Measurements from ENCODE around the gene SYT1. TPM values are rescaled to one million over a fixed set of nuclear protein-coding genes. Genes with fewer than 3 reads are reported as not detected.

SYT1 gene
- total and polyA plus RNA-seq, 2 of the 4 experiments (the other 2 are of a cell fraction) = 2.8 to 3.0 TPM

DNA sequence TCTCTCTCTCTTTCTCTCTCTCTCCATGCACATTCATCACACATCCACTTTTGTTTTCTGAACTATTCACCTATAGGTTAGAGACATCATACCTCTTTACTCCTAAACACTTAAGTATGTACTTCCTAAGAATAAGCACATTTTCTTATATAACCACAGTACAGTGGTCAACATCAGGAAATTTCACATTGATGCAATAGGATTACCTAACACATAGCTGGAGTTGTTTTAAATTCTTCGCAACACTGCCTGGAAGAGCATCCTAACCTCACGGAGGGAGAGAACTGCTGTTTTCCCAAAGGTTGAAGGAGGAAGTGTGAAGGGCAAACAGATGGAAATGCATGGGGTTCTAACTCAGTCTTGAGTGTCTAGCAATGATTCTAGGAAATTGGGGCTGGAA, 159.2 kb downstream of the SYT1 start:
- H3K79me1 ChIP-seq (ENCODE audit: low read depth in 1 of 2, low read length in 2 of 2) = no peaks in the 10 kb centered on the region
- no peak overlapping the region for H3K14ac ChIP-seq (replicated peaks; ENCODE audit: low read depth, low read length)
- H2BK20ac ChIP-seq (ENCODE audit: low read depth, low read length) = no peak overlapping the region
- H2BK15ac ChIP-seq (ENCODE audit: low read depth, low read length) = no peak overlapping the region
- ChIA-PET CTCF (no interaction called here), POLR2A (ENCODE audit: unreplicated experiment) (no interaction called here)
- no peak overlapping the region for H3K23ac ChIP-seq (ENCODE audit: low read depth, low read length)
- H3K4me3 ChIP-seq (ENCODE audit: insufficient read depth, low read depth, low read length) = no peak overlapping the region
- H3K18ac ChIP-seq (ENCODE audit: low read depth, low read length) = no peak overlapping the region
- intact Hi-C loops (cut with micrococcal nuclease) = no loop called here
- in situ Hi-C loops (cut with MboI; ENCODE audit: low sequenced_read_pairs) = no loop called here
- no peak overlapping the region for H3K4ac ChIP-seq (ENCODE audit: low read depth, low read length)
- no peaks in the 10 kb centered on the region for H3K36me3 ChIP-seq (ENCODE audit: control insufficient read depth, insufficient read depth, low read length)
- no peak overlapping the region for H4K91ac ChIP-seq (ENCODE audit: insufficient read depth, low read depth, low read length)
- H2BK120ac ChIP-seq (ENCODE audit: low read depth, low read length) = no peak overlapping the region
- TF ChIP-seq NFE2L2 (IDR thresholded peaks at IDR 0.05; ENCODE audit: low read depth, low read length) (no peak), RFX5 (IDR thresholded peaks at IDR 0.05; ENCODE audit: low read depth, low read length) (no peak), RCOR1 (IDR thresholded peaks at IDR 0.05; ENCODE audit: insufficient replicate concordance, low read length) (no peak), MAFK (IDR thresholded peaks at IDR 0.05; ENCODE audit: low read depth, low read length) (no peak), CHD1 (IDR thresholded peaks at IDR 0.05; ENCODE audit: low read depth, low read length) (no peak), MAZ (IDR thresholded peaks at IDR 0.05; ENCODE audit: borderline replicate concordance, low read depth, low read length) (no peak)
- TF ChIP-seq, protein P1, sequence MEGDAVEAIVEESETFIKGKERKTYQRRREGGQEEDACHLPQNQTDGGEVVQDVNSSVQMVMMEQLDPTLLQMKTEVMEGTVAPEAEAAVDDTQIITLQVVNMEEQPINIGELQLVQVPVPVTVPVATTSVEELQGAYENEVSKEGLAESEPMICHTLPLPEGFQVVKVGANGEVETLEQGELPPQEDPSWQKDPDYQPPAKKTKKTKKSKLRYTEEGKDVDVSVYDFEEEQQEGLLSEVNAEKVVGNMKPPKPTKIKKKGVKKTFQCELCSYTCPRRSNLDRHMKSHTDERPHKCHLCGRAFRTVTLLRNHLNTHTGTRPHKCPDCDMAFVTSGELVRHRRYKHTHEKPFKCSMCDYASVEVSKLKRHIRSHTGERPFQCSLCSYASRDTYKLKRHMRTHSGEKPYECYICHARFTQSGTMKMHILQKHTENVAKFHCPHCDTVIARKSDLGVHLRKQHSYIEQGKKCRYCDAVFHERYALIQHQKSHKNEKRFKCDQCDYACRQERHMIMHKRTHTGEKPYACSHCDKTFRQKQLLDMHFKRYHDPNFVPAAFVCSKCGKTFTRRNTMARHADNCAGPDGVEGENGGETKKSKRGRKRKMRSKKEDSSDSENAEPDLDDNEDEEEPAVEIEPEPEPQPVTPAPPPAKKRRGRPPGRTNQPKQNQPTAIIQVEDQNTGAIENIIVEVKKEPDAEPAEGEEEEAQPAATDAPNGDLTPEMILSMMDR (conservative IDR thresholded peaks at IDR 0.05; ENCODE audit: low read depth, low read length) = no peak
- TF ChIP-seq, protein P2, sequence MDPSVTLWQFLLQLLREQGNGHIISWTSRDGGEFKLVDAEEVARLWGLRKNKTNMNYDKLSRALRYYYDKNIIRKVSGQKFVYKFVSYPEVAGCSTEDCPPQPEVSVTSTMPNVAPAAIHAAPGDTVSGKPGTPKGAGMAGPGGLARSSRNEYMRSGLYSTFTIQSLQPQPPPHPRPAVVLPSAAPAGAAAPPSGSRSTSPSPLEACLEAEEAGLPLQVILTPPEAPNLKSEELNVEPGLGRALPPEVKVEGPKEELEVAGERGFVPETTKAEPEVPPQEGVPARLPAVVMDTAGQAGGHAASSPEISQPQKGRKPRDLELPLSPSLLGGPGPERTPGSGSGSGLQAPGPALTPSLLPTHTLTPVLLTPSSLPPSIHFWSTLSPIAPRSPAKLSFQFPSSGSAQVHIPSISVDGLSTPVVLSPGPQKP (IDR thresholded peaks at IDR 0.05; ENCODE audit: borderline replicate concordance, low read depth, low read length) = no peak
- TF ChIP-seq, protein P3, sequence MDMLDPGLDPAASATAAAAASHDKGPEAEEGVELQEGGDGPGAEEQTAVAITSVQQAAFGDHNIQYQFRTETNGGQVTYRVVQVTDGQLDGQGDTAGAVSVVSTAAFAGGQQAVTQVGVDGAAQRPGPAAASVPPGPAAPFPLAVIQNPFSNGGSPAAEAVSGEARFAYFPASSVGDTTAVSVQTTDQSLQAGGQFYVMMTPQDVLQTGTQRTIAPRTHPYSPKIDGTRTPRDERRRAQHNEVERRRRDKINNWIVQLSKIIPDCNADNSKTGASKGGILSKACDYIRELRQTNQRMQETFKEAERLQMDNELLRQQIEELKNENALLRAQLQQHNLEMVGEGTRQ (IDR thresholded peaks at IDR 0.05; ENCODE audit: low read depth, low read length) = no peak
- H4K5ac ChIP-seq (ENCODE audit: low read depth, low read length) = no peak overlapping the region
- ATAC-seq (ENCODE audit: low read depth) (no peak), DNase-seq (peak; percentile 13)
- no peak overlapping the region for H3K9ac ChIP-seq (ENCODE audit: low read depth, low read length)
- H2AK9ac ChIP-seq (replicated peaks; ENCODE audit: low read depth, low read length, poor library complexity) = no peak overlapping the region
- no peak overlapping the region for H2BK5ac ChIP-seq (ENCODE audit: low read depth, low read length, poor library complexity, severe bottlenecking)
- no peaks in the 10 kb centered on the region; the same call in 1 of the 2 replicates for H3K9me1 ChIP-seq (ENCODE audit: insufficient read depth, low read length)
- no peaks in the 10 kb centered on the region for H3K9me3 ChIP-seq (ENCODE audit: control insufficient read depth, insufficient read depth, low read length)
- H4K20me1 ChIP-seq (ENCODE audit: insufficient read depth, low read length) = no peaks in the 10 kb centered on the region
- no TSS peak for BruUV-seq (replicated peaks)
- no peaks in the 10 kb centered on the region for H3K4me1 ChIP-seq (ENCODE audit: control insufficient read depth, insufficient read depth, low read length)
- no CpG with 5 or more reads among the region's 2 CpGs for WGBS, 2 experiments (ENCODE audit: extremely low coverage in 2 of 2, insufficient read length in 1 of 2)
- dilution Hi-C loops (cut with HindIII; ENCODE audit: low sequenced_read_pairs, unreplicated experiment) = no loop called here
- H2AK5ac ChIP-seq (ENCODE audit: low read depth, low read length) = no peak overlapping the region
- no peak overlapping the region for H3K27ac ChIP-seq (ENCODE audit: insufficient read depth, low read length)
- no peak overlapping the region for H2AFZ ChIP-seq (replicated peaks; ENCODE audit: low read length, poor library complexity)
- no peak overlapping the region for H4K8ac ChIP-seq (ENCODE audit: low read depth in 2 of 2, low read length in 2 of 2)
- no peaks in the 10 kb centered on the region for H3K27me3 ChIP-seq (ENCODE audit: control insufficient read depth, insufficient read depth, low read length)
- H3K56ac ChIP-seq (ENCODE audit: extremely low read depth, insufficient read depth, low read length) = no peak overlapping the region
- H3K4me2 ChIP-seq (ENCODE audit: low read depth, low read length) = no peak overlapping the region
